Panc1 (cell line): ENCODE results near the gene VWA3B. TPM values are rescaled to one million over a fixed set of nuclear protein-coding genes. Genes with fewer than 3 reads are reported as not detected.
A peak's percentile ranks its signal among the peaks of the same experiment; 100 is the strongest.

Source experiments
- ATAC-seq: fragments of 200-7000 bp; cut with Tn5 transposase; 2 replicates; pipeline ENCODE4 v1.9.1; 2020; ENCODE audit warnings: mild to moderate bottlenecking, moderate library complexity
- BruUV-seq: library from RNA; stranded (reverse); fragments of 400-500 nt; replicated peaks from 2 replicates; lab custom pipeline; 2021; lab: Mats Ljungman, UMichigan
- CTCF ChIA-PET: fragments of 300-600 bp; sonication (Branson Sonifier 250); formaldehyde crosslinking; loops from one replicate; lab custom pipeline; 2022; ENCODE audit warnings: antibody characterized with exemption; lab: Charles Lee
- POLR2A ChIA-PET: fragments of 300-600 bp; sonication (Branson Sonifier 250); formaldehyde crosslinking; loops from one replicate; lab custom pipeline; 2022; ENCODE audit warnings: antibody characterized with exemption; lab: Charles Lee
- DNase-seq: peaks from one replicate; pipeline ENCODE4 v3.0.0-alpha.2; 2010; ENCODE audit warnings: low read depth, low spot score
- H3K27ac ChIP-seq: 2 replicates; pipeline ENCODE4 v1.5.1; 2011; ENCODE audit warnings: mild to moderate bottlenecking, low read length, inconsistent platforms
- H3K27me3 ChIP-seq: fragments of 200-500 bp; sonication (Bioruptor generic); 2 replicates; pipeline ENCODE4 v1.6.0; 2014; ENCODE audit warnings: low read length, inconsistent platforms; ENCODE audit not compliant: control insufficient read depth, insufficient read depth
- H3K36me3 ChIP-seq: fragments of 200-500 bp; sonication (Bioruptor generic); 2 replicates; pipeline ENCODE4 v1.5.1; 2014; ENCODE audit warnings: inconsistent platforms, mild to moderate bottlenecking, low read length, moderate library complexity; ENCODE audit not compliant: control insufficient read depth, insufficient read depth
- H3K4me1 ChIP-seq: 2 replicates; pipeline ENCODE4 v1.5.1; 2011; ENCODE audit warnings: inconsistent platforms, mild to moderate bottlenecking, low read length, moderate library complexity; ENCODE audit not compliant: control insufficient read depth, insufficient read depth
- H3K4me3 ChIP-seq, 2 experiments: 2 replicates each; pipeline ENCODE4 v1.5.1; 2011 to 2012; ENCODE audit warnings: low read depth in 2 of 2, low read length in 2 of 2, mild to moderate bottlenecking in 2 of 2, inconsistent platforms in 1 of 2, moderate library complexity in 1 of 2
- H3K9me3 ChIP-seq: fragments of 200-500 bp; sonication (Bioruptor generic); 2 replicates; pipeline ENCODE4 v1.5.1; 2014; ENCODE audit warnings: low read depth, mild to moderate bottlenecking, inconsistent platforms, low read length, moderate library complexity; ENCODE audit not compliant: control insufficient read depth, insufficient read depth
- CTCF ChIP-seq: fragments of 450-650 bp; IDR thresholded peaks from 2 replicates; pipeline ENCODE4 v1.5.1; 2017; ENCODE audit warnings: mild to moderate bottlenecking
- POLR2AphosphoS5 ChIP-seq: IDR thresholded peaks from 2 replicates; pipeline ENCODE4 v1.6.1; 2012; ENCODE audit warnings: mild to moderate bottlenecking, low read depth, low read length, moderate library complexity
- SIN3A ChIP-seq: IDR thresholded peaks from 2 replicates; pipeline ENCODE4 v1.6.1; 2012; ENCODE audit warnings: low read depth, mild to moderate bottlenecking, low read length, moderate library complexity, borderline replicate concordance; ENCODE audit not compliant: insufficient read depth
- TCF7L2 ChIP-seq: IDR thresholded peaks from 2 replicates; pipeline ENCODE4 v1.6.1; 2011; ENCODE audit warnings: mild to moderate bottlenecking, low read depth, low read length, inconsistent platforms
- in situ Hi-C: cut with HindIII; loops from 2 replicates; pipeline ENCODE4 v1.10.0; 2016; ENCODE audit warnings: low sequenced_read_pairs, low pct_unique_long_range_greater_than_20kb
- intact Hi-C: fragments of 100-400 bp; cut with micrococcal nuclease; formaldehyde crosslinking; loops from one replicate; pipeline ENCODE4 v1.10.0; 2022; ENCODE audit not compliant: unreplicated experiment
- total RNA-seq: library from RNA; stranded (reverse); gene quantifications from one replicate; pipeline ENCODE4 v1.2.1, GENCODE V29; 2021; ENCODE audit not compliant: unreplicated experiment
- TF ChIP-seq, protein P1 (sequence below), 2 experiments: IDR thresholded peaks; 2 replicates each; pipeline ENCODE4 v1.6.1; 2011 to 2012; ENCODE audit warnings: low read depth in 2 of 2, control low read depth in 1 of 2, low read length in 1 of 2, mild to moderate bottlenecking in 1 of 2, moderate library complexity in 1 of 2; ENCODE audit not compliant: insufficient read depth in 1 of 2

Gene VWA3B
- total RNA-seq, 1 experiment from 2014 or later = not detected

- DNase-seq (no peak), ATAC-seq (0 out of 2 replicates have a peak, but pooled peaks have one; percentile 42)
- no TSS peak for BruUV-seq
- no peak for TF ChIP-seq POLR2AphosphoS5
- TF ChIP-seq SIN3A = no peak
- TF ChIP-seq TCF7L2 = no peak
- TF ChIP-seq, protein P1, sequence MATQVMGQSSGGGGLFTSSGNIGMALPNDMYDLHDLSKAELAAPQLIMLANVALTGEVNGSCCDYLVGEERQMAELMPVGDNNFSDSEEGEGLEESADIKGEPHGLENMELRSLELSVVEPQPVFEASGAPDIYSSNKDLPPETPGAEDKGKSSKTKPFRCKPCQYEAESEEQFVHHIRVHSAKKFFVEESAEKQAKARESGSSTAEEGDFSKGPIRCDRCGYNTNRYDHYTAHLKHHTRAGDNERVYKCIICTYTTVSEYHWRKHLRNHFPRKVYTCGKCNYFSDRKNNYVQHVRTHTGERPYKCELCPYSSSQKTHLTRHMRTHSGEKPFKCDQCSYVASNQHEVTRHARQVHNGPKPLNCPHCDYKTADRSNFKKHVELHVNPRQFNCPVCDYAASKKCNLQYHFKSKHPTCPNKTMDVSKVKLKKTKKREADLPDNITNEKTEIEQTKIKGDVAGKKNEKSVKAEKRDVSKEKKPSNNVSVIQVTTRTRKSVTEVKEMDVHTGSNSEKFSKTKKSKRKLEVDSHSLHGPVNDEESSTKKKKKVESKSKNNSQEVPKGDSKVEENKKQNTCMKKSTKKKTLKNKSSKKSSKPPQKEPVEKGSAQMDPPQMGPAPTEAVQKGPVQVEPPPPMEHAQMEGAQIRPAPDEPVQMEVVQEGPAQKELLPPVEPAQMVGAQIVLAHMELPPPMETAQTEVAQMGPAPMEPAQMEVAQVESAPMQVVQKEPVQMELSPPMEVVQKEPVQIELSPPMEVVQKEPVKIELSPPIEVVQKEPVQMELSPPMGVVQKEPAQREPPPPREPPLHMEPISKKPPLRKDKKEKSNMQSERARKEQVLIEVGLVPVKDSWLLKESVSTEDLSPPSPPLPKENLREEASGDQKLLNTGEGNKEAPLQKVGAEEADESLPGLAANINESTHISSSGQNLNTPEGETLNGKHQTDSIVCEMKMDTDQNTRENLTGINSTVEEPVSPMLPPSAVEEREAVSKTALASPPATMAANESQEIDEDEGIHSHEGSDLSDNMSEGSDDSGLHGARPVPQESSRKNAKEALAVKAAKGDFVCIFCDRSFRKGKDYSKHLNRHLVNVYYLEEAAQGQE (IDR thresholded peaks at IDR 0.05; ENCODE audit: insufficient read depth in 1 of 2, low read depth in 2 of 2, low read length in 1 of 2) = no peak
- no peak for TF ChIP-seq CTCF
- Histone ChIP-seq H3K27ac (no peak overlapping the region), H3K4me3 (no peak overlapping the region), H3K9me3 (no peaks in the 10 kb centered on the region), H3K36me3 (no peaks in the 10 kb centered on the region), H3K27me3 (peaks cover 19% of the 10 kb centered on the region), H3K4me1 (no peaks in the 10 kb centered on the region)
- intact Hi-C loops = no loop called here
- CTCF ChIA-PET = interaction anchor here (0.6 kb wide), 1 partner anchor 176 kb away, joined by 5 read pairs; no protein-coding TSS in a partner anchor
- in situ Hi-C loops = no loop called here
- POLR2A ChIA-PET = no interaction called here
These were observed 101.5 kb downstream of the VWA3B start for GRCh38 chr2:98188351-98189046.

DNA sequence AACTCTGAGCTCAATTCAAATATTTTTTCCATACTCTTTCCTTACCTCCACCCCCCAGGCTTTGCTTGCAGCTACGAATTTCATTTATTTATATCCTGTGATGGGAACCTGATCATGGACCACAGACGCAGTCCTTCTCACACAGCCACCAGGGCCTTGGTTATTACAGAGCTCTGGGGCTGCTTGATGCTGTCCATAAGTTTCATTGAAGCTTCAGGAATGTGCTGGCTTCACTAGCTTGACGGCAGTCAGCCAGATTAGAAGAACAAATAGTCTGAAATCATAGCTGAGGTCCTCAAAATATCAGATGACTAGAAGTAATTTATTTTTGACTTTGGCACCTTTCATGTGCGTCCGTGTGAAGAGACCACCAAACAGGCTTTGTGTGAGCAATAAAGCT, 104.9 kb downstream of the VWA3B start:
- Histone ChIP-seq H3K9me3 (no peaks in the 10 kb centered on the region), H3K4me1 (no peaks in the 10 kb centered on the region), H3K4me3 (no peak overlapping the region), H3K27ac (no peak overlapping the region), H3K27me3 (peaks cover 24% of the 10 kb centered on the region), H3K36me3 (no peaks in the 10 kb centered on the region)
- intact Hi-C loops = no loop called here
- TF ChIP-seq, protein P1 (IDR thresholded peaks at IDR 0.05; ENCODE audit: insufficient read depth in 1 of 2, low read depth in 2 of 2, low read length in 1 of 2) = no peak
- TF ChIP-seq CTCF (no peak), POLR2AphosphoS5 (no peak), TCF7L2 (no peak), SIN3A (no peak)
- in situ Hi-C loops = no loop called here
- DNase-seq (no peak), ATAC-seq (no peak)
- no TSS peak for BruUV-seq
- CTCF ChIA-PET = no interaction called here
- POLR2A ChIA-PET = no interaction called here
